HG03571 (cell line): ENCODE measurements around the gene MRPL18.
"Not testable (repeated sequence)": the region's sequence is repeated elsewhere in the genome, so short reads cannot be mapped to it uniquely, and the experiment has no call there.

ENCODE experiments used
- ATAC-seq: cut with Tn5 transposase; IDR thresholded peaks from one replicate; pipeline ENCODE4 v1.9.1; 2021; ENCODE audit not compliant: unreplicated experiment

MRPL18 gene

DNA sequence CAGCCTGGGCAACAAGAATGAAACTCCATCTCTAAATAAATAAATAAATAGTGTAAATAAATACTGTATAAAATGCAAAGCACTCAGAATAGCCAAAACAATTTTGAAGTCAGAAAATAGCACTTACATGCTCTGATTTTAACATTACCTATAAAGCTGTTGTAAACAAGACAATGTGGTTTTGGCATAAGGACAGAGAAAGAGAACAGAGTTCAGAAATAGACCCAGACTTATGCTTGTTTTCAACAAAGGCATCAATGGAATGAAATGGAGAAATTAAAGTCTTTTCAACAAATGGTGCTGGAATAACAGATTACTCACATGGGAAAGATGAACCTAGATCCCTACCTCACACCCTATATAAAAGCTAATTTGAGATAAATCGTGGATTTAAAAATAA, 18.1 kb upstream of the MRPL18 start:
- no peak for ATAC-seq

DNA sequence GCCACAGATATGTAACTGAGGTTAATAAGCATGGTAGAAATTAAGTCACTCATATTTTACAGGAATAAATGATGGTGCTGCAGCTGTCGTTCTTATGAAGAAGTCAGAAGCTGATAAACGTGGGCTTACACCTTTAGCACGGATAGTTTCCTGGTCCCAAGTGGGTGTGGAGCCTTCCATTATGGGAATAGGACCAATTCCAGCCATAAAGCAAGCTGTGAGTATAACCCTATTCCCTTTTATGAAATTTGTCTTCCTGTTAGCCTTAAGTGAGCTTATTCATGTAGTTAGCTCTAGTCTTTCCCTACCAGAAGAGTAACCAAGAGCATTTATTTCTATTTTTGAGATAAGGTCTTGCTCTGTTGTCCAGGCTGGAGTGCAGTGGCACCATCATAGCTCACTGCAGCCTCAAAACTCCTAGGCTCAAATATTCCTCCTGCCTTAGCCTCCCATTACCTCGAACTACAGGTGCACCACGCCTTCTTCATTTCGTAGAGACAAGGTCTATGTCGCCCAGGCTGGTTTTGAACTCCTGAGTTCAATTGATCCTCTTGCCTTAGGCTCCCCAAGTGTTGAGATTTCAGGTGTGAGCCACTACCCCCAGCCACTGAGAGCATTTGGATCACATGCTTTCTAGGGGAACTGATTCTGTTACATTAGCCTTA, 12.9 kb upstream of the MRPL18 start:
- no peak for ATAC-seq

DNA sequence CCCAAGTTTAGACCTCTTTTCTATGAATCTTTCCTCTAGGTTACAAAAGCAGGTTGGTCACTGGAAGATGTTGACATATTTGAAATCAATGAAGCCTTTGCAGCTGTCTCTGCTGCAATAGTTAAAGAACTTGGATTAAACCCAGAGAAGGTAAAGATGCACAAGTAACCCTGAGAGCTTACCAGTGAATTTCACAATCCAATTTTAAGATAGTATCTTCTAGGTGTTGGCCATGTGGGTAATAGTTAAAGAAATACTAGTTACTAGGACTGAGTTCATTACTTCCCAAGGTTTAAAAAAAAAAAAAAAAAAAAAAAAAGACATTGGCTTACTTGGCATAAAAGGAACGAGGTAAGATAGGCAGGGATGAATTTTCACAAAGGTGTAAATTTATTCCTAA, 12.1 kb upstream of the MRPL18 start:
- ATAC-seq: no peak

DNA sequence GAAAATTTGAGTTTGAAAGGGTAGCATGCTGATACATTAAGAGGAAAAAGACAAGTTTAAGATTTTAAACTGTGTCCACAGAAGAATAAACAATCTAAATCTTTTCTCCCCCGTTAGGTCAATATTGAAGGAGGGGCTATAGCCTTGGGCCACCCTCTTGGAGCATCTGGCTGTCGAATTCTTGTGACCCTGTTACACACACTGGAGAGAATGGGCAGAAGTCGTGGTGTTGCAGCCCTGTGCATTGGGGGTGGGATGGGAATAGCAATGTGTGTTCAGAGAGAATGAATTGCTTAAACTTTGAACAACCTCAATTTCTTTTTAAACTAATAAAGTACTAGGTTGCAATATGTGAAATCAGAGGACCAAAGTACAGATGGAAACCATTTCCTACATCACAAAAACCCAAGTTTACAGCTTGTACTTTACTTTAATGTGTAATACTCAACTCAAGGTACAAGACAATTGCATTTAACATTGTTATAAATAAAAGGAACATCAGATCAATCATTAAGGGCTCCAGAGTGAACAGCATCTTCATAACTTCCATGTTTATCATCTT, 11.6 kb upstream of the MRPL18 start:
- no peak for ATAC-seq

DNA sequence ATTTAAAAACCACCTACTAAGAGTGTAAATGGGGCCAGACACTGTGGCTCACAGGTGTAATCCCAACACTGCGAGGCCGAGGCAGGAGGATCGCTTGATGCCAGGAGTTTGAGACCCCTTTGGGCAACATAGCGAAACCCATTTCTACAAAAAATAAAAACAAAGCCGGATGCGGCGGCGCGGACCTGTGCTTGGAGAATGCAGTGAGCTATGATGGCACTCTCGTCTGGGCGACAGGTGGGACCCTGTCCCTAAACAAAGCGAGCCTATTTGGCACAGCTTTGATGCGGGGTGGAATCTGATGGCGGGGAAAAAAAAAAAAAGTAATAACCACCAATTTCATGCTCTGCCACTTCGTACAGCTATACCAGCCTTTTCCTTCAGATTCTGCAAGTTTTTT, 2.0 kb upstream of the MRPL18 start:
- no peak for ATAC-seq

DNA sequence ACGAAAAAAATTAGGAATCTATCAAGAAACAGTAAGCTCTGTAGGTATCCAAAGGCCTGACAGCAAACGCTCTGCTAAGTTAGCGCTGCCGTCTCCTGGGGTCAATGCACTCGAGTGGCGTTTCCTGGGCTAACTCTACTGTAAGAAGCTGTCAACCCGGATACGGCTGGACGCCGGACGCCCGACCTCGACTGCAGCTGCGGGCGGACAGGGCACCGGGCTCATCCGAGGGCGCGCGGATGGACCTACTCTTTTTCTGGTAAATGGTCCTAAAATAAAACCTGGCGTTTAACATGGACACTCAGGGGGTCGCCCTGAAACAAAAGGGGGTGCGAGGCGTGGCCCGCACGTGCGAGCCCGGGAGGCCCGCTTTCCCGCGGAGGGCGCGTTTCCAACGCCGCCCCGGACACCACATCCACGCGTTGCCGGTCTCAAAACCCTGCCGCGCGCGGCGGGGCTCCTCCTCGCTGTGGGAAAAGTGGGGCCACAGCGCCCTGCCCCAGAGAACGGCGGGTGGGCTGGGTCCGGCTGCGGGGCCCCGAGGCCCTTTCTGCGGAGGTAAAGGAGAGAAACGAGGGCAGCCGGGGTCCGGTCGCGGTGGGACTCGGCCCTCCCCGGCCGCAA, 1.4 kb upstream of the MRPL18 start:
- no peak for ATAC-seq

DNA sequence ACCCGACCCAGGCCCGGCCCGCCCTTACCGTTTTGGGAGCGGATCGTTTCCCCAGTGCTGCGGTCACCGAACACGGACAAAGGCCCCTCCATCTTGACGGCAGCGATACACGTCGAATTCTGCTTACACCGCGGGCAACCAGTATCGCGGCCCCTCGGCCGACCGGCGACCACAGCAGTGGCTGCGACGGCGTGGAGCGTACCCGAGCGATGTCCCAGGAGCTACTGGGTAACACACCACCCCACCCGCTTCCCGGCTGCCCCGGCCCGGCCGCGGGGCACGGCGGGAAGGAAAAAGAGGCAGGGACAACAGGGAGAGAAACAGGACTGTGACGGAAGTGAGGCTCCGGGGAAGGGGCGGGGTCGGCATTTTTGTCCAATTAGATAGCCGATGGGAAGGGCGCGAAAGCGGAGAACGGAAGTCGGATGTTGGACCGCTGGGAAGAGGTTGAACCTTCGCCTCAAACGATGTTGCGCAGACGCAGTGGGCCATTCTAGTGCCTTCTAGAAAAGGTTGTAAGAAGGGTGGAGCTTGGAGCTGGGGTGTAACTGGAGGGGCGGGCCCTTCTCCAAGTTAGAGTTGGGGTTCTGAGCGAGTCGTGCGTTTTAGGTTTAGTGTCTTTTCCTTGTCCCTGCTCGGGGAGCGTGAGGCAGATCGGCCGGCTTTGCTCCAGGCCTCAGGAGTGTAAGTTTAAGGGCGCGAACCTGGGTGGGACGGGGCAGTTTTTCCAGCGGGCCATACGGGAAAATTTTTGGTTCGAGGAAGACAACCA, 704 bp upstream of the MRPL18 start, which contains the start of gene TCP1:
Gene TCP1, minus strand, starts transcription at position 226 of the 772 bp plus-strand sequence. Its CDS starts 134 bp downstream, at position 92.
- ATAC-seq: peak; percentile 68

DNA sequence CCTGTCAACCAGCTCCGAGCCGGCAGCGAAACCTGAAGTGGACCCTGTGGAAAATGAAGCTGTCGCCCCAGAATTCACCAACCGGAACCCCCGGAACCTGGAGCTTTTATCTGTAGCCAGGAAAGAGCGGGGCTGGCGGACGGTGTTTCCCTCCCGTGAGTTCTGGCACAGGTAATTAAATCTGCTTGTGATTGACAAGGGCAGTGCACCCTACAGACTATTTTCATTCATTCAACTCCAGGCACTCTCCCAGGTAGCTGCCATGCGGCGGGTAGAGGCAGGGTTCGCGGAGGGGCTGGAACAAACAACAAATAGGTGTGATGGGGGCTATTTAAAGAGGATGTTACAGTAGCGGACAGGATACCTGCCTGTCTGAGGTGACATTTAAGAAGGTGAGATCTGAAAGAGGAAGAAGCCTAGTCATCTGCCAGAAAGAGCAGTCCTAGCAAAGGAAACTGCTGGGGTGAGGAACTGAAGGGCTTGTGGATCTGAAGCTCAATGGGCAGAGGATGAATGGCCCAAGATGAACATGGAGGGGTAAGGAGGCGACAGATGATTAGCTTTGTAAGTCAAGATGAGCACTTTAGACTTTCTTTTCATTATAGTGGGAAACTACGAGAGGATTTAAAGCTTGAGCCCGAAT, 810 bp downstream of the MRPL18 start:
- no peak for ATAC-seq

DNA sequence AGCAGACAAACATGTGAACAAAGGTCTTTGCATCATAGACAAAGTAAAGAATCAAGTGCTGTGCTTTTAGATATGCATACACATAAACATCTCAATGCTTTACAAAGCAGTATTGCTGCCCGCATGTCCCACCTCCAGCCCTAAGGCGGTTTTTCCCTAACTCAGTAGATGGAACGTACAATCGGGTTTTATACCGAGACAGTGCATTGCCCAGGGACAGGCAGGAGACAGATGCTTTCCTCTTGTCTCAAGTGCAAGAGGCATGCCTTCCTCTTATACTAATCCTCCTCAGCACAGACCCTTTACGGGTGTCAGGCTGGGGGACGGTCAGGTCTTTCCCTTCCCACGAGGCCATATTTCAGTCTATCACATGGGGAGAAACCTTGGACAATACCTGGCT, 4.7 kb downstream of the MRPL18 start:
- ATAC-seq: not testable (repeated sequence)

DNA sequence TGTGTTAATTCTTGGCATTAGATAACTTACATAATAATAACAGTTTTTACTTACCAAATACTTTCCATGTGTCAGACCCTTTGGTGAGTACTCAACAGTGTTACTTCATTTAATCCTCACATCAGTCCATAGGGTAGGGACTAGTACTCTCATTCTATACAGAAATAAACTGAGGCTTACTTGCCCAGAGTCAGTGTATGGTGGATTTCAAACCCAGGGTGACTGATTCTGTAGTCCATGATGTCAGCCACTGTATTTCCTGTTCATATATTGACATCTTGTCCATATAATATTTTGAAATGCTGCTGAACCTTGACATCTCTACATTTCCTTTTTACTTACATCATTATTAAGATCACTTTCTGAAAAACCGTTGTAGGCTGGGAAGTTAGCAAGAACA, 7.3 kb downstream of the MRPL18 start:
- ATAC-seq: no peak

DNA sequence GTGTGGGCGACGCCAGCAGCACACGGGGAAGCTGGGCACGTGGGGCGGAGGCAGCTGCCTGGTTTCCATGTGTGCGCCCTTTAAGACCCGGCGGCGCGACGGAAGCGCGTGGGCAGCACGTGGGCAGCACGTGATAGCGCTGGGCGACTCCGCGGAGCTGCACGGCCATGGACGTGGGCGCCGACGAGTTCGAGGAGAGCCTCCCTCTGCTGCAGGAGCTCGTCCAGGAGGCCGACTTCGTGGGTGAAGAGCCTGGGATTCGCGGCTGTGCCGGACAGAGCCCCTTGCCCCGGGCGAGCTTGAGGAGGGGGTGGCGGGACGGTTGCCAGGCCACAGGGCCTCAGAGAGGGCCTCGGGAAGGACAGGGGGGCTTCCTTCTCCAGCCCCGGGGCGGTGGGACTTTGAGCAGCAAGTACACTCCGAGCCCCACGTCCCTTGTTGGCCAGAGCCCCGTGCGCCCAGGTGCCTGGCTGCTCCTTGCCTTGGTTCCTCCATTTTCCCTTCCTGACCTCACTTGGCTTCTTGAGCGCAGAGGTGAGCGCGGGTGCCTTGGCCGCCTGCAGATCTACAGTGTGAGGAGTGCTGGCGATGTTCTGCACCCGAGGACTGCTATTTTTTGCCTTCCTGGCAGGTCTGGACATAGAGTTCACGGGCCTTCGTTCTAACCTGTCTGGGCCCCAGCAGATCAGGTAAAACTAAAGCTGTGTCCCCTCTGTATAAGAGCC, 10.0 kb downstream of the MRPL18 start, which contains the start of gene PNLDC1:
Gene PNLDC1, plus strand, starts transcription at position 136 of the 725 bp plus-strand sequence. Its CDS starts 32 bp downstream, at position 168.
- no peak for ATAC-seq

DNA sequence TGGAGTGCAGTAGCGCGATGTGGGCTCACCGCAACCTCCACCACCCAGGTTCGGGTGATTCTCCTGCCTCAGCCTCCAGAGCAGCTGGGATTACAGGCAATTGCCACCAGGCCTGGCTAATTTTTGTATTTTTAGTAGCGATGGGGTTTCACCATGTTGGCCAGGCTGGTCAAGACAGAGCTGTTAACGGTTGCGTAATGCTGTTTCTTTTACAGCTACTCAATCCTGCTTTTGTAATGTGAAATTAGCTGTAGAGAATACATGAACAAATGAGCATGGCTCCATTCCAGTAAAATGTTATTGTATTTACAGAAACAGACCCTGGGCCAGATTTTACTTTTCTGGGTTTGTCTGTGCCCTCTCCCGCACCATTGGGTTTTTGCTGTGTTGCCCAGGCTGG, 11.7 kb downstream of the MRPL18 start:
- ATAC-seq: no peak

DNA sequence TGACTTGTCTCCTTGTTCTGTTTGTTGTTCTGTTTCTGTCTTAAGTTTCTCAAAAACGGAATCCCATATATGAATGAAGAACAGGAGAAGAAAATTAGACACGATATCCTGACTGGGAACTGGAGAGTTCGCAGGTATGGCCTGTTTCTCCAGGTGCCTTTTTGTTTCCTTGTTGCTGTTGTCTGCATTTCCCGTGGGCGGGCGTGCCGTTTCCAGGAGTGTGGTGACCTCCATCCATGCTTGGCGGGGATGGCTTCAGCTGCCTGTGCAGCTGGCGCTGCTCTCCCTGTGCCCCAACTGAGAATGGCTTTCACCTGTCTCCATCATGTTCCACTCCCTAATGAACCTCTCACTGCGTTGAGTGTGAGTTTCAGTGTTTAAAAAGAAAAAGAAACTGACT, 14.2 kb downstream of the MRPL18 start:
- no peak for ATAC-seq

DNA sequence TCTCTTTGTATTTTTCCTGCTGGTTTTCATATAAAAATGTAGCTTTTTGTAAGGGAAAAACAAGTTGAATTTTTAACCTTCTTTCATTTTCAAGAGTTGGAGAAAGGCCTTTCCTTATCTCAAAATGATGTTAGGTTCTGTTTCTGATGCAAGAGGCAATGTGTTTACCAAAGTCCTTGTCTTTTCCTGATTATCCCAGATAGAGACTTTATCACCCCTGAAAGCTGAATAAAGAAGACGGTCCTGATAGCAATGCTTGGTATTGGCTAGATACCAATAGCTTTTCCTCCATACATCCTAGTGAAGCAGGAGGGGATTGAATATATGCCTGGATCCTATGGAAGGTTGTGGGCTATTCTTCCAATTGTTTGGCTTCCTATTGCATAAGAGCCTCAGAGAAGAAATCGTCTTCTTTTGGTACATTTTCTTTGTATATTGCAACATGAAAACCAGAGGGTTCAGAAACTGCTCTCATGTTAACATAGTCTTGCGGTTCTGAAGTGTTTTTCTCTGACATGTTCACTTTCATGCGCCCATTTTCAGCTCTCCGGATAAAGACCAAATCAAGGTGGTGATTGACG, 15.3 kb downstream of the MRPL18 start:
- ATAC-seq: no peak

DNA sequence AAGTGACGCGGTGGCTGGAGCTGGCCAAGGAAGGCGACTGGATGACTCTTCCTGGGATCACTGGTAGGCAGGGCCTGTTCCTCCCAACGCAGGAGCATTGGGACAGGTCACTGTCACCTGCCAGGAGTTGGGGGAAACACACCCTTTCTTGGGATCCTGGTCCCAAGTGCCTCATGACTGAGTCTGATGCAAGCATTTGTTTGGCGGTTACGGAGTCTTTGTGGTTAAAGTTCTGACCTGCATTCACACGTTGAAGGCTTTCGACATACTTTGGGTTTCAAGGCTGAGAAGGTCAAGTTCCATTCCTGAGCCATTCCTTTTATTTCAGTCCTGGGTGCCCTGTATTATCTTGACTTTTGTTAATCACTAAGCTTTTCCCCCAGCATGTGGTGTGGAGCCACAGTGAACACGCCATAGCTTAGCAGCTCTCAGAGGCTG, 15.8 kb downstream of the MRPL18 start:
- no peak for ATAC-seq

DNA sequence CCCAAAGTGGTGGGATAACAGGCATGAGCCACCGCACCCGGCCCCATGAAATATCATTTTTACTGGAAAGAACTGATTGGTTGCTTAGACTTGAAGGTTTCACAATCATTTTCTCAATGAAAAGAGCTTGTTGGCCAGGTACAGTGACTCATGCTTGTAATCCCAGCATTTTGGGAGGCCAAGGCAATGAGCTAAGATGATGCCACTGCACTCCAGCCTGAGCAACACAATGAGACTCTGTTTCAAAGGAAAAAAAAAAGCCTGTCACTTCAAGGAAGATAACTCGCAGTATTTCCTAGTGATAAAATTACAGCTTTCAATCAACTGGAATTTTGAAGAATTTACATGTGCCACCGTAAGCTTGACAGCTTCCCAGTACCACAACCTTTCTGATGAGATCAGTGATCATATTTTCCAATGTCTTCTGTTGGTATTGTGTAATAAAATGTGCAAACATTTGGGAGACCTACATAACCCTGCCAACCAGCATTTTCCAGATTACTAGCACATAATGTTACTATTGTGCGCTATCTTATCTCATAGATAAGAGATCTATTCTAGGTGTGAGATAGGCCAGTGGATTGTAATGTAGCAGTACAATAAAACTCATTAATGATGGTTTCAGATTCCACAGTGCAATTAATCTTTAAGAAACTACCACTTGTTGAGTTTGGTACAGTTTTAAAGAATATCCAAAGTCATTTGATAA, 17.0 kb downstream of the MRPL18 start:
- no peak for ATAC-seq

DNA sequence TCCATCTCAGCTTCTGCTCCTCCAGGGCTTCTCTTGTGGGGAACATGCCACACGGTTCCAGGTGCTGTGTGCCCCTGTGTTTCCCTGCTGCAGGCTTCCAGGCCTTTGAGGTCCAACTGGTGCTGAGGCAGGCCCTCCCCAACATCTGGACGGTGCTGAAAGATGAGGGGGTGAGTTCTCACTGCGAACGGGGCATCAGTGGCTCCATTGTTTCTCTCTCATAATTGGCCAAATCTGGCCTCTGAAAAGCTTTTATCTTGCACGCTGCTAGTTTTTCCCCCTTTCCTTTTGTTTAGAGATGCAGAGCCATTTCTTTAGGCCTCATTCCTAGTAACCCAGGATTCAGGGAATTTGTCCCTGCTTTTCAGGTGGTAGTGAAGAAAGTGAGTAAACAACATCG, 18.4 kb downstream of the MRPL18 start:
- ATAC-seq: no peak

DNA sequence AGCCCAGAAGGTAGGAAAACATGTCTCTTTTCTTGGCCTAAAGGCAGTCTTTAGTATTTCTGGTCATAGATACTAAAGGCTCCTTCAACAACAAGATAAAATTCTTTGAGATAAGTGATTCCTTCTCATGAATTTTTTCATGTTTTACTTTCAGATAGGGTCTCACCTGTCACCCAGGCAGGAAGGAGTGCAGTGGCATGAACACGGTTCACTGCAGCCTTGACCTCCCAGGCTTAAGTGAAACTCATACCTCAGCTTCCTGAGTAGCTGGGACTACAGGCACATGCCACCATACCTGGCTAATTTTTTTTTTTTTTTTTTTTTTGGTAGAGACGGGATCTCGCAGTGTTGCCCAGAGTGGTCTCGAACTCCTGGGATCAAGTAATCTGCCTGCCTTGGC, 18.9 kb downstream of the MRPL18 start:
- ATAC-seq: no peak

DNA sequence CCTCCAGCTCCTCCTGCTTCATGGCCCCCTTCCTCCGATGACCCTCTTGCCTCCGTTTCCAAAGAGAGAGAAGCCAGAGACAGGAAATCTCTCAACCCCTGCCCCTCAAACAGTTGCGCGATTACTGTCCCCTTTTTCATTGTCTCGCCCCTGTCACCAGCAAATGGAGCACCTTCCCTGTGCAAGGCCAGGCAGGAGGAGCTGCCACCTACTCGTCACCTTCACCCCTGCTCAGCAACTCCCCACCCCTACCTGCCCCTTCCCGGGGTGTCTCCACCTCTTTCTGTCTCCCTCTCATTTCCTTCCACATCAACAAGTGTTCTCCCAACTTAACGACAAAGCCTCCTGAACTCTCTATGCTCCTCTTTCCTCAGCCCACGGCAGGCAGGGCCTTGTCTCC, 23.5 kb downstream of the MRPL18 start:
- no peak for ATAC-seq
